Measurements from ENCODE around the gene PTPRD.

DNA sequence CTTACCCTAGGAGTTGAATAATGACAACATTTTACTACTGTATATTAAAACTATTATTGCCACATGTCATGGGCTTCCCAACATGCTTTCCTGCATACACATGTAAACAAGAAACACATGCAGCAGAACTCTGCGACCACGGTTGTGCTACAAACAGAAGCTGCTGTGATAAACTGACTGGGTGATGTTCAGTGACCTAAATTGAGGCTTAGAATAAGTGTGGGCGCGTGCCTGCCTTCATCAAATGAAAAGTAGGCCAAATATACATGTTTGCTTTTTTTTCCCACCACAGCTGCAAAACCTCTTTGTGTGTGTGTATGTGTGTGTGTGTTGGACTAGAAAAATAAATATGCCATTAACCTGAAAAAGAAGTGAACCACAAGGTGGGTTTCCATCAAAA, 1202.1 kb downstream of the PTPRD start:
- TF ChIP-seq, protein P1, sequence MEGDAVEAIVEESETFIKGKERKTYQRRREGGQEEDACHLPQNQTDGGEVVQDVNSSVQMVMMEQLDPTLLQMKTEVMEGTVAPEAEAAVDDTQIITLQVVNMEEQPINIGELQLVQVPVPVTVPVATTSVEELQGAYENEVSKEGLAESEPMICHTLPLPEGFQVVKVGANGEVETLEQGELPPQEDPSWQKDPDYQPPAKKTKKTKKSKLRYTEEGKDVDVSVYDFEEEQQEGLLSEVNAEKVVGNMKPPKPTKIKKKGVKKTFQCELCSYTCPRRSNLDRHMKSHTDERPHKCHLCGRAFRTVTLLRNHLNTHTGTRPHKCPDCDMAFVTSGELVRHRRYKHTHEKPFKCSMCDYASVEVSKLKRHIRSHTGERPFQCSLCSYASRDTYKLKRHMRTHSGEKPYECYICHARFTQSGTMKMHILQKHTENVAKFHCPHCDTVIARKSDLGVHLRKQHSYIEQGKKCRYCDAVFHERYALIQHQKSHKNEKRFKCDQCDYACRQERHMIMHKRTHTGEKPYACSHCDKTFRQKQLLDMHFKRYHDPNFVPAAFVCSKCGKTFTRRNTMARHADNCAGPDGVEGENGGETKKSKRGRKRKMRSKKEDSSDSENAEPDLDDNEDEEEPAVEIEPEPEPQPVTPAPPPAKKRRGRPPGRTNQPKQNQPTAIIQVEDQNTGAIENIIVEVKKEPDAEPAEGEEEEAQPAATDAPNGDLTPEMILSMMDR (conservative IDR thresholded peaks at IDR 0.05; ENCODE audit: low read length): no peak
- TF ChIP-seq EZH2phosphoT487 (IDR thresholded peaks at IDR 0.05; ENCODE audit: borderline replicate concordance, low read depth, low read length): no peak

Measured in OCI-LY7 (cell line).